CD14-positive monocyte (primary cell): ENCODE results near the gene SPG7. TPM values are rescaled to one million over a fixed set of nuclear protein-coding genes. Genes with fewer than 3 reads are reported as not detected.

Source experiments
- DNase-seq, 3 donors: peaks; one replicate each; pipeline ENCODE4 v3.0.0-alpha.2; 2011 to 2022
- H2AFZ ChIP-seq: 2 replicates; pipeline ENCODE4 v1.6.0; 2012; ENCODE audit warnings: mild to moderate bottlenecking, low read depth, low read length, inconsistent platforms; ENCODE audit not compliant: insufficient read depth, poor library complexity, severe bottlenecking
- H3K27ac ChIP-seq, 2 donors: 1 replicate in 1 of 2; 2 replicates in 1 of 2; pipeline ENCODE4 v1.5.1; 2012 to 2013; ENCODE audit warnings: low read length in 2 of 2, control low read depth in 1 of 2, inconsistent platforms in 1 of 2, low read depth in 1 of 2, mild to moderate bottlenecking in 1 of 2
- H3K27me3 ChIP-seq, 2 donors: one replicate each; pipeline versions ENCODE4 v1.6.0 to v1.6.1; 2011 to 2013; ENCODE audit warnings: low read length in 2 of 2; ENCODE audit not compliant: control insufficient read depth in 2 of 2, insufficient read depth in 2 of 2
- H3K36me3 ChIP-seq, 2 donors: replicated peaks in 1 of 2; 1 replicate in 1 of 2; 2 replicates in 1 of 2; pipeline versions ENCODE4 v1.5.1 to v1.6.1; 2012 to 2013; ENCODE audit warnings: low read length in 2 of 2, control low read depth in 1 of 2, inconsistent platforms in 1 of 2, mild to moderate bottlenecking in 1 of 2; ENCODE audit not compliant: insufficient read depth in 2 of 2, control insufficient read depth in 1 of 2
- H3K4me1 ChIP-seq, 2 donors: 1 replicate in 1 of 2; 2 replicates in 1 of 2; pipeline versions ENCODE4 v1.5.1 to v1.6.1; 2012 to 2013; ENCODE audit warnings: low read length in 2 of 2, control low read depth in 1 of 2, inconsistent platforms in 1 of 2, mild to moderate bottlenecking in 1 of 2, moderate library complexity in 1 of 2; ENCODE audit not compliant: insufficient read depth in 2 of 2, control insufficient read depth in 1 of 2
- H3K4me2 ChIP-seq: replicated peaks from 2 replicates; pipeline ENCODE3; 2012; ENCODE audit warnings: low read length, moderate library complexity, mild to moderate bottlenecking; ENCODE audit not compliant: poor library complexity, severe bottlenecking; ENCODE audit errors: extremely low read depth
- H3K4me3 ChIP-seq, 3 experiments: fragments of 200-600 bp in 1 of 3; sonication (generic) in 1 of 3; replicated peaks in 1 of 3; 1 replicate in 2 of 3; 2 replicates in 1 of 3; pipeline ENCODE4 v1.5.1; 2011 to 2013; ENCODE audit warnings: low read length in 3 of 3, mild to moderate bottlenecking in 3 of 3, control low read depth in 2 of 3, low read depth in 2 of 3, inconsistent platforms in 1 of 3, moderate library complexity in 1 of 3
- H3K79me2 ChIP-seq: 2 replicates; pipeline ENCODE4 v1.6.0; 2012; ENCODE audit warnings: mild to moderate bottlenecking, control low read depth, inconsistent platforms, low read length, moderate library complexity; ENCODE audit not compliant: insufficient read depth
- H3K9ac ChIP-seq: 2 replicates; pipeline ENCODE4 v1.6.0; 2017; ENCODE audit warnings: low read length, mild to moderate bottlenecking; ENCODE audit not compliant: insufficient read depth, poor library complexity, severe bottlenecking
- H3K9me3 ChIP-seq, 2 donors: replicated peaks in 1 of 2; 1 replicate in 1 of 2; 2 replicates in 1 of 2; pipeline versions ENCODE4 v1.5.1 to v1.6.1; 2012 to 2013; ENCODE audit warnings: low read length in 2 of 2, control low read depth in 1 of 2; ENCODE audit not compliant: control insufficient read depth in 1 of 2, insufficient read depth in 1 of 2
- H4K20me1 ChIP-seq: 2 replicates; pipeline ENCODE4 v1.6.0; 2012; ENCODE audit warnings: mild to moderate bottlenecking, low read length, control low read depth, moderate library complexity; ENCODE audit not compliant: insufficient read depth
- H3K27ac Mint-ChIP-seq, 7 donors: one replicate each; pipeline ENCODE4 v1.8.0; 2020; ENCODE audit warnings: mild to moderate bottlenecking in 7 of 7, mixed read lengths in 7 of 7, moderate library complexity in 6 of 7, inconsistent platforms in 2 of 7
- H3K27me3 Mint-ChIP-seq, 3 donors: one replicate each; pipeline ENCODE4 v1.8.0; 2021 to 2022; ENCODE audit warnings: low read depth in 3 of 3, mild to moderate bottlenecking in 3 of 3, mixed read lengths in 3 of 3, moderate library complexity in 3 of 3, inconsistent platforms in 1 of 3
- H3K36me3 Mint-ChIP-seq, 2 donors: one replicate each; pipeline ENCODE4 v1.8.0; 2020; ENCODE audit warnings: mixed read lengths in 2 of 2, inconsistent platforms in 1 of 2, mild to moderate bottlenecking in 1 of 2
- H3K4me1 Mint-ChIP-seq: one replicate; pipeline ENCODE4 v1.8.0; 2020; ENCODE audit warnings: mild to moderate bottlenecking, mixed read lengths
- H3K4me3 Mint-ChIP-seq, 2 donors: one replicate each; pipeline ENCODE4 v1.8.0; 2020; ENCODE audit warnings: mild to moderate bottlenecking in 2 of 2, mixed read lengths in 2 of 2, moderate library complexity in 1 of 2
- H3K9me3 Mint-ChIP-seq, 7 donors: one replicate each; pipeline ENCODE4 v1.8.0; 2020 to 2022; ENCODE audit warnings: mixed read lengths in 7 of 7, mild to moderate bottlenecking in 6 of 7, moderate library complexity in 6 of 7, inconsistent platforms in 2 of 7
- WGBS: methylation state at CpG from one replicate; pipeline ENCODE4 v1.1.5; 2013; ENCODE audit warnings: missing lambda C conversion rate; ENCODE audit not compliant: insufficient coverage; 5-methylcytosine and 5-hydroxymethylcytosine counted together
- intact Hi-C, 2 donors: fragments of 100-400 bp; cut with micrococcal nuclease; formaldehyde crosslinking; loops; one replicate each; pipeline versions ENCODE4 v1.15.0 to v1.15.1; 2023
- polyA plus RNA-seq, 3 donors: library from polyadenylated mRNA; depleted of rRNA in 1 of 3; unstranded in 2 of 3; stranded (reverse) in 1 of 3; fragments of 300-500 nt in 2 of 3; fragments of >200 nt in 1 of 3; fragmentation: Illumina TruSeq in 2 of 3; gene quantifications; 1 replicate in 2 of 3; 2 replicates in 1 of 3; pipeline ENCODE4 v1.2.3, GENCODE V29; 2012 to 2021
- TF ChIP-seq, protein P1 (sequence below): fragments of 200-600 bp; IDR thresholded peaks from one replicate; pipeline ENCODE4 v1.8.0; 2022; ENCODE audit warnings: antibody characterized with exemption, mild to moderate bottlenecking

The SPG7 gene
- polyA plus RNA-seq, 3 donors, result 30.3 to 120 (median 34.4) TPM

DNA sequence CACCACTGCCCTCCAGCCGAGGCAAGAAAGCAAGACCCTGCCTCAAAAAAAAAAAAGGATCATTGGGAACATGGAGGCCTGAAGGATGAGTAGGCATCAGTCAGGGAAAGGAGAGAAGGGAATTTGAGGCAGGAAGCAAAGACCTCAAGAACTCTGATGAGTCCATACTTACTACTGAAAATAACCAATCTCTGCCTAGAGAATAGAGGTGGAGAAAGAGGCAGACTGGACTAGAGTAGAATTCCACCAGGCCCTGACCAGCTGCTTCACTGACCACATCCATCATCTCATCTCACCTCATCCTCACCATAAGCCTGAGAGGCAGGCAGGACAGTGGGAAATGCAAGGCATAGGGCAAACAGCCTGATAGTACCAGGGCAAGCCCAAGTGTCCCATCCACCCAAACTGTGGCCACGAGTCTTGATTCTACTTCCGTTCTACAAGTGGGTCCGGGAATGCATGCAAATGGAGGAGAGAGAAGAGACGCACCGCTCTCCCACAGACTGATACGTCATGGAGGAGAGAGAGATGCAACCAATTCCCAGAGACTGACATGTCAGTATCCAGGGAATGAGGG is 35.0 kb upstream of the SPG7 start:
- intact Hi-C loops, result loop anchor here in 1 of 2 donors (2.0 kb wide), 1 partner anchor 16 kb away; no protein-coding TSS in a partner anchor
- Histone ChIP-seq H3K27ac (peak overlapping the region; percentile 19 to 85), H3K4me1 (peaks cover 61 to 85% of the 10 kb centered on the region in 2 donors), H3K9ac (no peak overlapping the region), H3K36me3 (peaks cover 0 to 6% of the 10 kb centered on the region in 2 donors), H4K20me1 (peaks cover 100% of the 10 kb centered on the region), H3K4me2 (peak overlapping the region; percentile 37), H2AFZ (no peak overlapping the region), H3K9me3 (no peaks in the 10 kb centered on the region), H3K27me3 (no peaks in the 10 kb centered on the region), H3K79me2 (peaks cover 100% of the 10 kb centered on the region), H3K4me3 (no peak overlapping the region)
- Mint-ChIP-seq H3K4me1 (peaks cover 78% of the 10 kb centered on the region), H3K36me3 (peaks cover 6 to 17% of the 10 kb centered on the region in 2 donors), H3K4me3 (peak overlapping the region in 1 of 2 donors; percentile 11), H3K27me3 (peaks cover 0 to 2% (median 0%) of the 10 kb centered on the region in 3 donors), H3K9me3 (peaks cover 0 to 2% (median 0%) of the 10 kb centered on the region in 7 donors), H3K27ac (peak overlapping the region; percentile 79 to 98 (median 93))
- DNase-seq, result no peak
- WGBS, result 100% methylated on average over 4 of the region's 7 CpGs
- TF ChIP-seq, protein P1, sequence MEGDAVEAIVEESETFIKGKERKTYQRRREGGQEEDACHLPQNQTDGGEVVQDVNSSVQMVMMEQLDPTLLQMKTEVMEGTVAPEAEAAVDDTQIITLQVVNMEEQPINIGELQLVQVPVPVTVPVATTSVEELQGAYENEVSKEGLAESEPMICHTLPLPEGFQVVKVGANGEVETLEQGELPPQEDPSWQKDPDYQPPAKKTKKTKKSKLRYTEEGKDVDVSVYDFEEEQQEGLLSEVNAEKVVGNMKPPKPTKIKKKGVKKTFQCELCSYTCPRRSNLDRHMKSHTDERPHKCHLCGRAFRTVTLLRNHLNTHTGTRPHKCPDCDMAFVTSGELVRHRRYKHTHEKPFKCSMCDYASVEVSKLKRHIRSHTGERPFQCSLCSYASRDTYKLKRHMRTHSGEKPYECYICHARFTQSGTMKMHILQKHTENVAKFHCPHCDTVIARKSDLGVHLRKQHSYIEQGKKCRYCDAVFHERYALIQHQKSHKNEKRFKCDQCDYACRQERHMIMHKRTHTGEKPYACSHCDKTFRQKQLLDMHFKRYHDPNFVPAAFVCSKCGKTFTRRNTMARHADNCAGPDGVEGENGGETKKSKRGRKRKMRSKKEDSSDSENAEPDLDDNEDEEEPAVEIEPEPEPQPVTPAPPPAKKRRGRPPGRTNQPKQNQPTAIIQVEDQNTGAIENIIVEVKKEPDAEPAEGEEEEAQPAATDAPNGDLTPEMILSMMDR, result no peak

DNA sequence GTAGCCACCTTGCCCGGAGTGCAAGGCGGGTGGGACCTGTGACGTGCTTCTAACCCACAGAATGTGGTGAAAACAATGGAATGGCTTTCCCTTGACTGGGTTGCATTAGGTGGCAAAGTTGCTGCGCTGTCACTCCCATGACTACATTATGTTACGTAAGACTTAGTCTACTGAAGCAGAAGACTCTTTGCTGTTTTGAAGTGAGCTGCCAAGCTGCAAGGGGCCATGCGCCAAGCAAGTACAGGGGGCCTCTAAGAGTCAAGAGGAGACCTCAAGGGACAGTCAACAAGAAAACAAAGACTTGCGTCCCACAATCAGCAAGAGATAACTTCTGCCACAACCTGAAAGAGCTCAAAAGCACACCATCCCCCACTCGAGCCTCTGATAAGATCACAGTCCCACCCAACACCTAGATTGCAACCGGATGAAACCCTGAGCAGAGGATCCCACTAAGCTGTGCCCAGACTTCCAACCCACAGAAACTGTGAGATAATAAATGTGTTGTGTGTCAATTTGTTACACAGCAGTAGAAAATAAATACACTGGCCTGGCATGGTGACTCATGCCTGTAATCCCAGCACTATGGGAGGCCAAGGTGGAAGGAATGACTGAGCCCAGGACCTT is 34.3 kb upstream of the SPG7 start:
- H3K36me3 Mint-ChIP-seq, result peaks cover 6 to 16% of the 10 kb centered on the region in 2 donors
- H4K20me1 ChIP-seq, result peaks cover 100% of the 10 kb centered on the region
- TF ChIP-seq, protein P1, result no peak

More for the DNA sequence above, 34.3 kb upstream of the SPG7 start:
- Mint-ChIP-seq H3K27ac (peak overlapping the region; percentile 90 to 98 (median 95)), H3K9me3 (peaks cover 0 to 2% (median 0%) of the 10 kb centered on the region in 7 donors), H3K27me3 (peaks cover 0 to 2% (median 0%) of the 10 kb centered on the region in 3 donors), H3K4me3 (peak overlapping the region in 1 of 2 donors; percentile 69), H3K4me1 (peaks cover 85% of the 10 kb centered on the region)
- peak overlapping the region in 1 of 3 experiments; percentile 7 for H3K4me3 ChIP-seq
- WGBS, result 26% methylated on average over 4 of the region's 9 CpGs
- peaks cover 100% of the 10 kb centered on the region for H3K79me2 ChIP-seq
- H3K27me3 ChIP-seq, result no peaks in the 10 kb centered on the region
- peak overlapping the region; percentile 5 to 85 for H3K27ac ChIP-seq
- DNase-seq, result peak; percentile 74 to 78 (median 75)
- peak overlapping the region; percentile 37 for H3K4me2 ChIP-seq
- H3K36me3 ChIP-seq, result no peaks in the 10 kb centered on the region
- H3K9me3 ChIP-seq, result no peaks in the 10 kb centered on the region
- peak overlapping the region; percentile 45 for H3K9ac ChIP-seq
- H3K4me1 ChIP-seq, result peaks cover 62 to 87% of the 10 kb centered on the region in 2 donors
- intact Hi-C loops, result loop anchor here in 1 of 2 donors (2.0 kb wide), 1 partner anchor 15 kb away; no protein-coding TSS in a partner anchor
- no peak overlapping the region for H2AFZ ChIP-seq
